KOPT-K1 (cell line): ENCODE measurements around the gene ZNG1B.
"Not testable (repeated sequence)": the region's sequence is repeated elsewhere in the genome, so short reads cannot be mapped to it uniquely, and the experiment has no call there.

Experiments used
- H3K27ac ChIP-seq: fragments of 200-600 bp; sonication (generic); 2 replicates; pipeline ENCODE4 v1.5.1; 2016; ENCODE audit warnings: antibody characterized with exemption, mild to moderate bottlenecking, low read depth, low read length; ENCODE audit not compliant: poor library complexity, severe bottlenecking
- H3K36me3 ChIP-seq: fragments of 200-600 bp; sonication (generic); 2 replicates; pipeline ENCODE4 v1.5.1; 2017; ENCODE audit warnings: antibody characterized with exemption, mild to moderate bottlenecking, low read length, moderate library complexity; ENCODE audit not compliant: insufficient read depth
- H3K9me3 ChIP-seq: fragments of 200-600 bp; sonication (generic); 2 replicates; pipeline ENCODE4 v1.5.1; 2017; ENCODE audit warnings: antibody characterized with exemption, low read length, mild to moderate bottlenecking; ENCODE audit not compliant: insufficient read depth, poor library complexity, severe bottlenecking

Gene ZNG1B

GRCh38 chr2:113521492-113521891 lies 84.0 kb downstream of the ZNG1B start:
- H3K27ac ChIP-seq, H3K9me3 ChIP-seq, H3K36me3 ChIP-seq: not testable (repeated sequence)

DNA sequence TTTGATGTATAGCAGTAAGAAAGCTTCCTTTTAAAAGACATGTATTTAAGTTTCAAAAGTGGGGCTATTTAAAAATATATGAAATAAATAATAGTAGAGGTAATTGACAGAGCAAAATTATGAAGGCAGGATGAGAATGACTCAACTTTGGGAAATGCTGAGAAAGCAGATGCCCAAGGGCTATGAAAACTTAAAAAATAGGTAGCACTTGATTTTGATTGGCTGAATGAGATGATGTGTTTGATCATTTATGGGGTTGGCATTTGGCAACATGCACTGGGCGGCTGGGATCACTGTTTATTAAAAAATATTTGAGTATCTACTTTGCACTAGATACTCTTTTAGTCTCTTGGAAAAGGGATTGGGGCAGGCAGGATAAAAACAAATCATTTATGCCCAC lies 87.5 kb downstream of the ZNG1B start:
- not testable (repeated sequence) for H3K27ac ChIP-seq, H3K9me3 ChIP-seq, H3K36me3 ChIP-seq

GRCh38 chr2:113527350-113528045 lies 90.0 kb downstream of the ZNG1B start:
- H3K36me3 ChIP-seq, H3K27ac ChIP-seq, H3K9me3 ChIP-seq: not testable (repeated sequence)

DNA sequence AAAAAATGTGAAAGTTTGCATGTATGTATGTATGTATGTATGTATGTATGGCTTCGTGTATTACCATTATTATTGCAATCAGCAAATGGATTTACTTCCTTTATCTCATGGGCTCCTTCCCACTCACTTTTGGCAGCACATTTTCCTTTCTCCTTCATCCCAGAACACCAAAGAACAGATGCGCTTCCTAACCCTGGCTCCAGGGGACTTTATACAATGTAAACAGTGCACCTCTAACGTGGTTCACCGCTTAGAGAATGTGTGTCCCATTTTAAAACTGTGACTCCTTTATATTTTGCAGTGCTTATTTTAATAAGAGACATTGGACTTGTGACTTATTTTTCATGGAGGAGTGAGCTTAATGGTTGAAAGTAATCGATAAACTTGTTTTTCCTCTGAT lies 90.6 kb downstream of the ZNG1B start:
- H3K27ac ChIP-seq, H3K36me3 ChIP-seq, H3K9me3 ChIP-seq: not testable (repeated sequence)

- H3K36me3 ChIP-seq, H3K27ac ChIP-seq, H3K9me3 ChIP-seq: not testable (repeated sequence)
Measured at GRCh38 chr2:113528904-113529303, 91.4 kb downstream of the ZNG1B start.

DNA sequence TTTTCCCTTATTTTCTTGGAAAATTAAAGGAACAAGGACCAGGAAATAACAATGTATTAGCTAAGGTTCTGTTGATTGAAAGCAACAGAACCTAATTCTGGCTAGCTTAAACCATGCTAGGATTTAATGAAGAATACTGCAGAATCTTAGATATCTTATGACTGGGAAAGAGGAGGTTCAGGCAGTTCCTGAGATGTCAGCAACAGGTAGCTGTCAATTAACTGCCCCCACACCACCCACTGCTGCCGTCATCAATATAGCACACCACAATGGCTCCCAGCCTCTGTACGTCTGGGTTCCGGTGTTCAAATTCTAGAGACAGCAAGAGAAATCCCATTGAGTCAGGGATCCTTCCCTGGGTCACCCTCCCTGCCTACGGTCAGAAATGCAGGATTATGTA lies 95.5 kb downstream of the ZNG1B start:
- H3K9me3 ChIP-seq, H3K36me3 ChIP-seq: not testable (repeated sequence)

GRCh38 chr2:113536573-113536972 lies 99.1 kb downstream of the ZNG1B start:
- not testable (repeated sequence) for H3K36me3 ChIP-seq, H3K9me3 ChIP-seq, H3K27ac ChIP-seq

More for the DNA sequence above, 95.5 kb downstream of the ZNG1B start:
- not testable (repeated sequence) for H3K27ac ChIP-seq

DNA sequence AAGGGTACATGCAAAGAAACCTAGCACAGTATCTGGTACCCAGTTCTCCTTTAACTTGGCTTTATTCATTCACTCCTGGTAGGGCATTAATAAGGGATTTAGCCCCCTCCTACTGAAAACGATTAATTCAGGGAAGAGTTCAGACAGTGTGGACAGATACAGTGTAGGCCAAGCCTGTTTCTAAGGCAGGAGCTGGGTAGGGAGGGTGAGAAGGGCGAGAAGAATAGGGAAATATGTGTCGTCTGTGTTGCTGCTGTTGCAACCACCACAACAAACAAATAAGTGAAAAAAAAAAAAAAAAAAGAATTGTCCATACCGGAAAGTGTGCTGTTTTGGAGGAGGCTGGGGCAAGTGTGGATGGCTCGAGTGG lies 103.3 kb downstream of the ZNG1B start:
- H3K36me3 ChIP-seq, H3K9me3 ChIP-seq, H3K27ac ChIP-seq: not testable (repeated sequence)

DNA sequence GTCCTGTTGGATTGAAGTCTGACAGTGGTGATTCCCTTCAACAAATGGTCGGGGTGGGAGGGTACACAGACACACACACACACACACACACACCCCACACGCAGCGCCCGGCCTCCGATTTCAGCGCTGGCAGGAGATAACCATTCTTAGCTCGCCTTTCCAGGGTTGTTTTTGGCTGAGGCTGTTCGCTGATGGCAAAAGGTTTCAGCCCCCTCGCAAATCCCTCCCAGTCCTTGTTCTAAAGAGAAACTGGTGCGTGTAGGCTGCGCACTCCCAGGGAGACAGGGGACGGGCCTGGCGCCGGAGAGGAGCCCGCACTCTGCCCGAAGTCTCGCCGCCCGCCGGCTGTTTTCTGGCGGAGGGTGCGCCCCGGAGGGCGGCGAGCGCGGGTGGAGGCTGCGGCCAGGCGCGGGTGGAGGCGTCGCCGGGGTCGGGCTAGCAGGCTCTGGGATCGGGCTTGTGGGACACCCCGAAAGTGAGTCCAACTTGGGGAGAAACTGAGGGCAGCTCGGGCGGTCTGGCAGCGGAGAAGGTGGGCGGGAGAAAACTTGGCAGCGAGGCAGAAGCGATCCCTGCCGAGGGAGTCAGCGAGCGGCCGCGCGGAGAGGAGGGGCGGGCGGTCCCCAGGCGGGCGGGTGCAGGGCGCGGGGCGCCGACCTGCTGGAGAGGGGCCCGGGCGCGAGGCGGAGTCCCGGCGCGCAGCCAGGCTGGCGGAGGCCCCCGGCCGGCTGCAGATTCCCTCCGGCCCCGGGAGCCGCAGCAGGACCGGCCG lies 103.9 kb downstream of the ZNG1B start:
- H3K9me3 ChIP-seq, H3K27ac ChIP-seq: not testable (repeated sequence)

GRCh38 chr2:113541976-113542485 lies 104.5 kb downstream of the ZNG1B start:
- H3K27ac ChIP-seq, H3K36me3 ChIP-seq, H3K9me3 ChIP-seq: not testable (repeated sequence)

More for the DNA sequence above, 103.9 kb downstream of the ZNG1B start:
- not testable (repeated sequence) for H3K36me3 ChIP-seq

- not testable (repeated sequence) for H3K9me3 ChIP-seq, H3K36me3 ChIP-seq, H3K27ac ChIP-seq
Measured at GRCh38 chr2:113542529-113542928, 105.0 kb downstream of the ZNG1B start.
